C4-2B (cell line): ENCODE data around the gene NDUFB7.

Experiments used
- ZFX ChIP-seq: fragments of 450-650 bp; IDR thresholded peaks from 2 replicates; pipeline ENCODE4 v1.6.1; 2017
- TF ChIP-seq, protein P1 (sequence below): fragments of 450-650 bp; conservative IDR thresholded peaks from 2 replicates; pipeline ENCODE4 v1.5.1; 2017; ENCODE audit warnings: mild to moderate bottlenecking

DNA sequence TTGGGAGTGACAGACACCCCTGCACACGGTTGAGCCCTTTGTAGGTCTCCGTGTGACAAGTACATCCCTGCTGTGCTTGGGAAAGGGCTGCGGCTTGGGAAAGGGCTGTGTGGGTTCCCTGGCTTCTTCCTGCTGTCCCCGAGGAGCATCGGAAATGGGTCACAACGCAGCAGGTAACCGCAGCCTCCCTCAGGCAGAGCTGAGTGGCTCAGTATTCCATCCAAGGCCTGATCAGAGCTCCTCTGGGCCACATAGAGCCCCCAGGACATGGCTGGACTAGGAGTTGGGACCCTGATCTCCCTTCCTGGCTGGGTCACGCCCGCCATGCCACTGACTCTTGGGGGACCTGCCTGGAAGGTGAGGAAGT lies 26.2 kb downstream of the NDUFB7 start:
- no peak for TF ChIP-seq ZFX
- TF ChIP-seq, protein P1, sequence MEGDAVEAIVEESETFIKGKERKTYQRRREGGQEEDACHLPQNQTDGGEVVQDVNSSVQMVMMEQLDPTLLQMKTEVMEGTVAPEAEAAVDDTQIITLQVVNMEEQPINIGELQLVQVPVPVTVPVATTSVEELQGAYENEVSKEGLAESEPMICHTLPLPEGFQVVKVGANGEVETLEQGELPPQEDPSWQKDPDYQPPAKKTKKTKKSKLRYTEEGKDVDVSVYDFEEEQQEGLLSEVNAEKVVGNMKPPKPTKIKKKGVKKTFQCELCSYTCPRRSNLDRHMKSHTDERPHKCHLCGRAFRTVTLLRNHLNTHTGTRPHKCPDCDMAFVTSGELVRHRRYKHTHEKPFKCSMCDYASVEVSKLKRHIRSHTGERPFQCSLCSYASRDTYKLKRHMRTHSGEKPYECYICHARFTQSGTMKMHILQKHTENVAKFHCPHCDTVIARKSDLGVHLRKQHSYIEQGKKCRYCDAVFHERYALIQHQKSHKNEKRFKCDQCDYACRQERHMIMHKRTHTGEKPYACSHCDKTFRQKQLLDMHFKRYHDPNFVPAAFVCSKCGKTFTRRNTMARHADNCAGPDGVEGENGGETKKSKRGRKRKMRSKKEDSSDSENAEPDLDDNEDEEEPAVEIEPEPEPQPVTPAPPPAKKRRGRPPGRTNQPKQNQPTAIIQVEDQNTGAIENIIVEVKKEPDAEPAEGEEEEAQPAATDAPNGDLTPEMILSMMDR: no peak
